COR-L47 (cell line): ENCODE data around the gene EEF1AKMT4.
A peak's percentile ranks its signal among the peaks of the same experiment; 100 is the strongest.
"Not testable (repeated sequence)": the region's sequence is repeated elsewhere in the genome, so short reads cannot be mapped to it uniquely, and the experiment has no call there.

Experiments used
- DNase-seq: peaks from one replicate; lab custom pipeline; 2025; lab: John Stamatoyannopoulos, UW

The EEF1AKMT4 gene

GRCh38 chr3:184259878-184260723 lies 10.6 kb downstream of the EEF1AKMT4 start:
- DNase-seq = no peak

GRCh38 chr3:184260724-184261269 lies 11.3 kb downstream of the EEF1AKMT4 start:
- peak; percentile 33 for DNase-seq

GRCh38 chr3:184261270-184261853 lies 11.9 kb downstream of the EEF1AKMT4 start, which contains the start of gene CAMK2N2:
CAMK2N2 (minus strand) TSS chr3:184261553; CDS start chr3:184261285, 268 bp downstream.
- peak; percentile 96 for DNase-seq

GRCh38 chr3:184261854-184262763 lies 12.6 kb downstream of the EEF1AKMT4 start:
- DNase-seq = peak; percentile 89

GRCh38 chr3:184262764-184263179 lies 13.3 kb downstream of the EEF1AKMT4 start:
- DNase-seq = no peak

GRCh38 chr3:184267249-184267648 lies 17.8 kb downstream of the EEF1AKMT4 start:
- DNase-seq = not testable (repeated sequence)

- no peak for DNase-seq
These were observed 22.8 kb downstream of the EEF1AKMT4 start for GRCh38 chr3:184272269-184272668.

GRCh38 chr3:184275381-184275701 lies 25.9 kb downstream of the EEF1AKMT4 start:
- no peak for DNase-seq

- no peak for DNase-seq
These were observed 26.8 kb downstream of the EEF1AKMT4 start, which contains the start of gene ECE2 for GRCh38 chr3:184275961-184276910. ECE2 (plus strand) TSS chr3:184276022; CDS start chr3:184276154, 132 bp downstream.

GRCh38 chr3:184277366-184277765 lies 27.9 kb downstream of the EEF1AKMT4 start:
- no peak for DNase-seq

- no peak for DNase-seq
These were observed 33.5 kb downstream of the EEF1AKMT4 start for GRCh38 chr3:184282941-184283340.

- no peak for DNase-seq
These were observed 34.2 kb downstream of the EEF1AKMT4 start for GRCh38 chr3:184283681-184284080.

- peak; percentile 96 for DNase-seq
These were observed 35.2 kb downstream of the EEF1AKMT4 start for GRCh38 chr3:184284696-184285095.

- DNase-seq = peak; percentile 73
These were observed 40.0 kb downstream of the EEF1AKMT4 start for GRCh38 chr3:184289426-184289938.

- DNase-seq = no peak
These were observed 40.9 kb downstream of the EEF1AKMT4 start for GRCh38 chr3:184290331-184290730.

GRCh38 chr3:184291044-184291737 lies 41.7 kb downstream of the EEF1AKMT4 start:
- DNase-seq = no peak

- DNase-seq = no peak
These were observed 42.4 kb downstream of the EEF1AKMT4 start for GRCh38 chr3:184291738-184292445.

- no peak for DNase-seq
These were observed 46.3 kb downstream of the EEF1AKMT4 start for GRCh38 chr3:184295771-184296170.

- no peak for DNase-seq
These were observed 47.1 kb downstream of the EEF1AKMT4 start for GRCh38 chr3:184296616-184297015.
